Natural killer cell (primary cell): Measurements from ENCODE around the gene MACROD2. TPM values are rescaled to one million over a fixed set of nuclear protein-coding genes. Genes with fewer than 3 reads are reported as not detected.

Experiments
- ATAC-seq, 3 donors: fragments of 150-1000 bp in 2 of 3; fragments of 200-7000 bp in 1 of 3; cut with Tn5 transposase; 1 replicate in 1 of 3; 2 replicates in 2 of 3; pipeline ENCODE4 v1.10.0; 2021; ENCODE audit warnings: mild to moderate bottlenecking in 2 of 3, moderate library complexity in 2 of 3
- DNase-seq, 2 donors: peaks; one replicate each; pipeline versions ENCODE4 v3.0.0 to v3.0.0-alpha.2; 2013 to 2021; ENCODE audit warnings: mixed read lengths in 1 of 2
- H3K27ac ChIP-seq: one replicate; pipeline ENCODE4 v1.5.1; 2013; ENCODE audit warnings: mild to moderate bottlenecking, low read length
- H3K27me3 ChIP-seq: one replicate; pipeline ENCODE4 v1.6.1; 2013; ENCODE audit warnings: low read length; ENCODE audit not compliant: control insufficient read depth, insufficient read depth
- H3K36me3 ChIP-seq: one replicate; pipeline ENCODE4 v1.6.1; 2013; ENCODE audit warnings: low read length; ENCODE audit not compliant: control insufficient read depth, insufficient read depth
- H3K4me1 ChIP-seq: one replicate; pipeline ENCODE4 v1.6.1; 2013; ENCODE audit warnings: low read length; ENCODE audit not compliant: control insufficient read depth, insufficient read depth
- H3K4me3 ChIP-seq: one replicate; pipeline ENCODE4 v1.5.1; 2013; ENCODE audit warnings: low read length
- H3K9me3 ChIP-seq: one replicate; pipeline ENCODE4 v1.6.1; 2013; ENCODE audit warnings: low read length; ENCODE audit not compliant: control insufficient read depth, insufficient read depth
- H3K27ac Mint-ChIP-seq, 2 donors: one replicate each; pipeline ENCODE4 v1.8.0; 2022; ENCODE audit warnings: mild to moderate bottlenecking in 2 of 2, mixed read lengths in 2 of 2, moderate library complexity in 1 of 2
- H3K27me3 Mint-ChIP-seq, 2 donors: one replicate each; pipeline ENCODE4 v1.8.0; 2022; ENCODE audit warnings: low read depth in 2 of 2, mixed read lengths in 2 of 2
- H3K36me3 Mint-ChIP-seq: one replicate; pipeline ENCODE4 v1.8.0; 2022; ENCODE audit warnings: mixed read lengths
- H3K4me1 Mint-ChIP-seq, 2 donors: one replicate each; pipeline ENCODE4 v1.8.0; 2022; ENCODE audit warnings: mixed read lengths in 2 of 2
- H3K4me3 Mint-ChIP-seq: one replicate; pipeline ENCODE4 v1.8.0; 2022; ENCODE audit warnings: mild to moderate bottlenecking, moderate library complexity, mixed read lengths
- H3K9me3 Mint-ChIP-seq, 2 donors: one replicate each; pipeline ENCODE4 v1.8.0; 2022; ENCODE audit warnings: mixed read lengths in 2 of 2
- CTCF ChIP-seq: fragments of 200-600 bp; IDR thresholded peaks from one replicate; pipeline ENCODE4 v1.8.0; 2022; ENCODE audit warnings: antibody characterized with exemption
- WGBS: methylation state at CpG from one replicate; pipeline ENCODE4 v1.1.7; 2013; ENCODE audit warnings: missing lambda C conversion rate; ENCODE audit not compliant: insufficient coverage; 5-methylcytosine and 5-hydroxymethylcytosine counted together
- intact Hi-C: fragments of 100-400 bp; cut with micrococcal nuclease; formaldehyde crosslinking; loops from one replicate; pipeline ENCODE4 v1.14.2; 2022
- total RNA-seq, 4 donors: library from RNA; stranded (reverse); fragments of 120-200 nt in 1 of 4; gene quantifications; one replicate each; pipeline versions ENCODE4 v1.2.3 to v1.2.4, GENCODE V29; 2013 to 2022

MACROD2 gene
- total RNA-seq, 3 donors from 2014 or later (not counting 1 experiment from before 2014, with no cell fraction given), result 0.19 to 0.88 TPM; not detected in 1

GRCh38 chr20:14956538-14956937 is 961.2 kb downstream of the MACROD2 start:
- intact Hi-C loops, result no loop called here

GRCh38 chr20:14957402-14957801 is 962.1 kb downstream of the MACROD2 start:
- H3K27ac ChIP-seq, result no peak overlapping the region
- no peak for TF ChIP-seq CTCF
- no peak for DNase-seq
- Mint-ChIP-seq H3K36me3 (no peaks in the 10 kb centered on the region), H3K4me1 (no peaks in the 10 kb centered on the region), H3K27ac (no peak overlapping the region), H3K9me3 (peaks cover 12 to 15% of the 10 kb centered on the region in 2 donors), H3K4me3 (no peak overlapping the region), H3K27me3 (no peaks in the 10 kb centered on the region)
- ATAC-seq, result no peak
- WGBS, result 81% methylated on average over 3 of the region's 4 CpGs
- H3K4me1 ChIP-seq, result no peaks in the 10 kb centered on the region
- H3K9me3 ChIP-seq, result peaks cover 3% of the 10 kb centered on the region
- intact Hi-C loops, result no loop called here
- no peaks in the 10 kb centered on the region for H3K36me3 ChIP-seq
- no peak overlapping the region for H3K4me3 ChIP-seq
- no peaks in the 10 kb centered on the region for H3K27me3 ChIP-seq

More at GRCh38 chr20:14956538-14956937, 961.2 kb downstream of the MACROD2 start:
- Mint-ChIP-seq H3K27ac (no peak overlapping the region), H3K4me3 (no peak overlapping the region), H3K36me3 (no peaks in the 10 kb centered on the region), H3K9me3 (peaks cover 8 to 14% of the 10 kb centered on the region in 2 donors), H3K4me1 (no peaks in the 10 kb centered on the region), H3K27me3 (no peaks in the 10 kb centered on the region)
- DNase-seq (no peak), ATAC-seq (no peak)
- no peak overlapping the region for H3K27ac ChIP-seq
- H3K4me1 ChIP-seq, result no peaks in the 10 kb centered on the region
- H3K4me3 ChIP-seq, result no peak overlapping the region
- H3K27me3 ChIP-seq, result no peaks in the 10 kb centered on the region
- no peak for TF ChIP-seq CTCF
- peaks cover 3% of the 10 kb centered on the region for H3K9me3 ChIP-seq
- H3K36me3 ChIP-seq, result no peaks in the 10 kb centered on the region
- 62% methylated on average over 5 of the region's 5 CpGs for WGBS

GRCh38 chr20:14958626-14959025 is 963.3 kb downstream of the MACROD2 start:
- Mint-ChIP-seq H3K27me3 (no peaks in the 10 kb centered on the region), H3K36me3 (no peaks in the 10 kb centered on the region), H3K27ac (no peak overlapping the region), H3K4me1 (no peaks in the 10 kb centered on the region), H3K4me3 (no peak overlapping the region), H3K9me3 (peaks cover 14 to 16% of the 10 kb centered on the region in 2 donors)
- no peak for TF ChIP-seq CTCF
- Histone ChIP-seq H3K9me3 (peaks cover 3% of the 10 kb centered on the region), H3K36me3 (no peaks in the 10 kb centered on the region), H3K4me3 (no peak overlapping the region), H3K27ac (no peak overlapping the region), H3K4me1 (no peaks in the 10 kb centered on the region), H3K27me3 (no peaks in the 10 kb centered on the region)
- DNase-seq (no peak), ATAC-seq (no peak)
- intact Hi-C loops, result no loop called here
